ENCODE results near the gene ITGB1BP1.

DNA sequence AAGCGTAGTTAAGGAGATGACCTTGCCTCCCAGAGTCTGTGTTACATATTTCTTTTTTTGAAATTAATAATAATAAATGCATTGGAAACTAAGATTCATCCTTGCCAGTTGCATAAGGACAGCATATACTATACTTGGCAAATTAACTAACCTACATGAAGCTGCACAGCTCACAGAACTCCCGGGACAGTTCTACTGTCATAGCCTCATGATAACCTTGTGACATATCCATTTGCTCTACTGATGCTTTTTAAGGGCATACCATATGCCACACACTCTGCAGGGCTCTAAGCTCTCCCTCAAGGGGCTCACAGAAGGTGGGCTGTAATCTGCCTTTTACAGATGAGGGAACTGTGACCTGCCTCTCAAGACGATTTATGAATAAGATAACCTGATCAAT lies 3.8 kb downstream of the ITGB1BP1 start:
- TF ChIP-seq POLR2AphosphoS5 (IDR thresholded peaks at IDR 0.05) (no peak), POLR2A (IDR thresholded peaks at IDR 0.05; ENCODE audit: low read depth) (no peak)
